GM21619 (cell line): Measurements from ENCODE around the gene GALNT13.

Source experiments
- ATAC-seq: cut with Tn5 transposase; IDR thresholded peaks from one replicate; pipeline ENCODE4 v1.9.1; 2021; ENCODE audit not compliant: unreplicated experiment

The GALNT13 gene

GRCh38 chr2:154097833-154098398 lies 226.2 kb downstream of the GALNT13 start:
- no peak for ATAC-seq

- no peak for ATAC-seq
Measured at GRCh38 chr2:154120706-154121105, 249.0 kb downstream of the GALNT13 start.

DNA sequence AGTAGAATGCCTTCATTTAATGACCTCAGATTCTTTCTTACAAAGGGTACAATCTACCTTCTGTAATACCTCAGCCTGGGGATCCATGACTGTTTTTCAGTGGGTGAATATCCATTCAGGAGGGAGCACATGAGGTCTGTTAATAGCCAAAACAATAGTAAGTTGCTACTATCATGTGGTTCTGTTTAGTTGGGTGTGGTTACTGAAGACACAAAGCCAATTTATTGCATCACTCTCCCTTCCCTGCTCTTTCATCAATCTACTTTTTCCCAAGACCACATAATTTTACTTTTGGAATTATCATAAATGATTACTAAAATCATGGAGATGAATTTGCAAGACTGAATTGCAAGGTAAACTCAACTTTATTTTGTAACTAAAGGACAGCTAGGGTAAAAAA lies 254.2 kb downstream of the GALNT13 start:
- ATAC-seq: no peak

- ATAC-seq: no peak
Measured at GRCh38 chr2:154130821-154131220, 259.1 kb downstream of the GALNT13 start.

- ATAC-seq: no peak
Measured at GRCh38 chr2:154132827-154133226, 261.1 kb downstream of the GALNT13 start.

GRCh38 chr2:154133823-154134222 lies 262.1 kb downstream of the GALNT13 start:
- no peak for ATAC-seq

GRCh38 chr2:154140249-154141025 lies 268.7 kb downstream of the GALNT13 start:
- no peak for ATAC-seq

GRCh38 chr2:154142480-154142879 lies 270.8 kb downstream of the GALNT13 start:
- ATAC-seq: no peak

GRCh38 chr2:154143105-154143504 lies 271.4 kb downstream of the GALNT13 start:
- no peak for ATAC-seq

- no peak for ATAC-seq
Measured at GRCh38 chr2:154158101-154158500, 286.4 kb downstream of the GALNT13 start.

DNA sequence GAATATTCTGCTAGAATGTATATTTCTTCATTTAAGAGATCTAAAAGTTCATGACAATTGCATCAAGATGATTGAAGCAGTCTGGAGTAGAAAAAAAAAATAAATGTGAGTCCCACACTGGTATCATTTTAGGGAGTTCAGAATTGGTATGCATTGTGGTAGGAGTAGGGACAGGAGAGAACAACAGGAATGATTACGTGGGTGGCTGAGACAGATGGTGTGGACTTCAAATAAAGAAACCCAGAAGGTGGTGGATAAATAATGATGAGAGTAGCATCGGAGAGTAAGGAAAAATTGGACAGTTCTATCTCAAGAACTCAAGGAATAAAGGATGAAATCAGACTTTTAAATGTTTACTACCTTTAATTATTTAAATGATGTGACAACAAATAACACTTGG lies 289.6 kb downstream of the GALNT13 start:
- no peak for ATAC-seq

DNA sequence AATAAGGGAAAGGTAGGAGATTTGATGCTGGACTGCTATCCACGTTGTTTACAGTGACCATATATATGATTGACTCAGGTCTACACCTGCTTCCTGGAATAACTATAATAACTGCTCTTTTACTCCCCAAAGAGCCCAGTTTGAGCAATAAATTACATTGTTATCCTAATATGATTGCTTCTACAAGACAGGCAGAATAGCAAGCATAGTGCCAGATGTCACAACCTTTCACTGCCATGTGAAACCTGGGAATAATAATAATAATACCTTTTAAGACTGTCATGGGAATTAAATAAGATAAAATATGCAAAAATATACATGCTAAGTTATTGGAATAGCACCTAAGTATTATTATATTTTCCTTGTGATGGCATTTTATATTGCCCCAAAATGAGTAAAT lies 298.7 kb downstream of the GALNT13 start:
- no peak for ATAC-seq

DNA sequence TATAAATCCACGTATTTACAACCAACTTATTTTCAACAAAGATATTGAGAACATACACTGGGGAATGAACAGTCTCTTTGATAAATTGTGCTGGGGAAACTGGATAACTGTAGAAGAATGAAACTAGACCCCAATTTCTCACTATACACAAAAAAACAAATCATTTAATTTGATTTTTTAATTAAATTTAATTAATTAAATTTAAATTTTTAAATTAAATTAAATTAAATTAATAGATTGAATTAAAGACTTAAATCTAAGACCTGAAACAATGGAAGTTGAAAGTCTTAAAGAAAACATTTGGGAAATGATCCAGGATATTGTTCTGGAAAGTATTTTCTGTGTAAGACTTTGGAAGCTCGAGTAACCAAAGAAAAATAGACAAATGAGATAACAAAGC lies 301.4 kb downstream of the GALNT13 start:
- no peak for ATAC-seq

GRCh38 chr2:154173919-154174318 lies 302.2 kb downstream of the GALNT13 start:
- no peak for ATAC-seq

DNA sequence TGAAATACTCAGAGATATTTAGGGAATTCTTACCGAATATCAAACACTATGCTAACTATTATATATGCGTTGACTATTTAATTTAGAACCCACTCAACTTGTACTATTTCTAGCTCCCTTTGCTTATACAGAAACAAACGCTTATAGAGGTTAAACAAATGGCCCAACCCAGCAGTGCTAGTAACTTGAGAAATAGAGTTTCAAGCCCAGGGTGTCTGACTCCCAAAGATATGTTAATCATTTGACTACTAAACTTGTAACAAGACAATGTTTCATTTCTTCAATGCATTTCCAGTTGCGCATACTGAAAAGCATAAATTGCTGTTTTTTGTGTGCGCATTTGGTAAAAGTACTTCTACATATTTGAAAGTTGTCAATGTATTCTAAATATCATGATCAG lies 310.3 kb downstream of the GALNT13 start:
- ATAC-seq: no peak

- ATAC-seq: no peak
Measured at GRCh38 chr2:154187948-154188347, 316.2 kb downstream of the GALNT13 start.

- no peak for ATAC-seq
Measured at GRCh38 chr2:154189953-154190352, 318.2 kb downstream of the GALNT13 start.

DNA sequence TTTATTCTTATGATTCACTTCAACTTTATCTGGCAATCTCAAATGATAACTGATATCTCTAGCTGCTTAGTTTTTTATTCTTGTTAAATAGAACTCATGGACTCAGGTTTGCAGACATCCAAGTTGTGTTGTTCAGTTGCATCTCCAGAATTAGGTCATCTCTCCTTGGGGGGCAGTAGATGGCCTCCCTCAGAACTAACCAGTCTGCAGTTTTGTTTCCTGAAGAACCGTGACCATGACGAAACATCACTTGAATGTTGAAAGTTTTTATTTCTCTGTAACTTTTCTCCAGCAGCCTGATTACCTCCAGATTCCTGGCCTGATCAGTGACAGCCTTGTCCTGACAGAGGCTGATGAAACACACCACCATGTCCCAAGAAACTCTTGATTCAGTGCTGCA lies 321.5 kb downstream of the GALNT13 start:
- no peak for ATAC-seq

- no peak for ATAC-seq
Measured at GRCh38 chr2:154194909-154195643, 323.4 kb downstream of the GALNT13 start.

GRCh38 chr2:154195644-154196195 lies 324.0 kb downstream of the GALNT13 start:
- ATAC-seq: no peak

DNA sequence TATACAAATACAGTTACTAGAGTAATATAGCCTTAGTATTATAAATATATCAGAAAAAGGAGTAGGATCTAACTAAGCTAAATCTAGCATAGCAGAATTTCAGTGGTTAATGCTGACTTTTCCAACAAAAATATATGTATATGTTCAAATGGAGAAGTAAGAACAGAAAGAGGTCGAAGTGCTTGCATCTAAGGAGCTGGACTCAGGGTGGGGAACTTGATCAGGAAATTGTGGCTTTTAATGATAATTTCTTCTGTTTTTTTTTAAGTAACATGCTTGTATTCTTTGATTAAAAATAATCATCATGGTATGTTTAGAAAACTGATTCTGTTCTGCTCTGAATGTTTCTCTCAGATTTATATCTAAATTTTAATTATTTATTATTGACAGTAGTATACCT lies 327.1 kb downstream of the GALNT13 start:
- no peak for ATAC-seq

DNA sequence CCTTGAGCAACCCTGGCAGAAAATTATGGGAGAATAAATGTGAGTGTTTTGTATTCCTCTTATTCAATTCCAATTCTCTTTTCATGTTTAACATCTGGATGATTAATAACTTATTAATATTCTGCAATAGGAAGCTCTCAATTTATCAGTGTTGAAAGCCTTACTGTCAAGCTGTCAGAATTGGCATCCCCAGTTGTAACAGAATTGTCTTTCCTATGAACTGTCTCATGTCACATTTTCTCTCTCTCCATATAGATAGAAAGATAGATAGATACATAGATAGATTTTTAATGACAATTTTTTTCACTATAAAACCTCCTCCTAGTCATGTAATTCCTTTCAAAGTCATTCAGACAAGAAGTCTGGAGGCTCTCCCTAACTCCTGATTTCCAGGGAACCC lies 331.5 kb downstream of the GALNT13 start:
- no peak for ATAC-seq
